Endothelial cell of umbilical vein (primary cell): ENCODE results near the gene C9orf153. TPM values are rescaled to one million over a fixed set of nuclear protein-coding genes. Genes with fewer than 3 reads are reported as not detected.

Experiments
- BruUV-seq: library from RNA; stranded (reverse); fragments of 400-500 nt; replicated peaks from 2 replicates; lab custom pipeline; 2021; lab: Mats Ljungman, UMichigan
- CTCF ChIA-PET: fragments of 300-600, 350-600 bp; sonication (Branson Sonifier 250); formaldehyde crosslinking; loops from one replicate; lab custom pipeline; 2021; ENCODE audit warnings: antibody characterized with exemption, inconsistent platforms; lab: Charles Lee
- POLR2A ChIA-PET: fragments of 300-600, 350-600 bp; sonication (Branson Sonifier 250); formaldehyde crosslinking; loops from one replicate; lab custom pipeline; 2021; ENCODE audit warnings: antibody characterized with exemption, inconsistent platforms; lab: Charles Lee
- DNase-seq: peaks from one replicate; pipeline ENCODE4 v3.0.0-alpha.2; 2011; ENCODE audit warnings: low read depth, low spot score
- FAIRE-seq: peaks from 2 replicates; lab custom pipeline; 2011; peaks lifted over from hg19 to GRCh38; lab: Jason Lieb, UNC
- H2AFZ ChIP-seq: 2 replicates; pipeline ENCODE4 v1.6.0; 2012; ENCODE audit warnings: low read depth, low read length, control low read depth, inconsistent platforms
- H3K27ac ChIP-seq: 2 replicates; pipeline ENCODE4 v1.5.1; 2011; ENCODE audit warnings: low read depth, mild to moderate bottlenecking, control low read depth, low read length, moderate library complexity; ENCODE audit not compliant: insufficient read depth
- H3K27me3 ChIP-seq, 2 experiments: 2 replicates each; pipeline versions ENCODE4 v1.6.0 to v1.6.1; 2011; ENCODE audit warnings: low read length in 2 of 2, mixed read lengths in 1 of 2; ENCODE audit not compliant: control insufficient read depth in 2 of 2, insufficient read depth in 2 of 2
- H3K36me3 ChIP-seq, 2 experiments: 2 replicates in 1 of 2; 3 replicates in 1 of 2; pipeline ENCODE4 v1.5.1; 2011; ENCODE audit warnings: low read length in 2 of 2, mild to moderate bottlenecking in 1 of 2, moderate library complexity in 1 of 2; ENCODE audit not compliant: control insufficient read depth in 2 of 2, insufficient read depth in 2 of 2; ENCODE audit errors: extremely low read depth in 1 of 2
- H3K4me1 ChIP-seq: 3 replicates; pipeline ENCODE4 v1.5.1; 2011; ENCODE audit warnings: mild to moderate bottlenecking, low read length; ENCODE audit not compliant: control insufficient read depth, insufficient read depth; ENCODE audit errors: extremely low read depth
- H3K4me2 ChIP-seq: 2 replicates; pipeline ENCODE4 v1.6.1; 2011; ENCODE audit warnings: low read length, control low read depth, mixed read lengths; ENCODE audit not compliant: insufficient read depth
- H3K4me3 ChIP-seq, 3 experiments: fragments of 200-600 bp in 1 of 3; sonication (generic), shearing (Covaris generic) in 1 of 3; replicated peaks in 1 of 3; 2 replicates each; pipeline ENCODE4 v1.5.1; 2011 to 2016; ENCODE audit warnings: control low read depth in 3 of 3, low read length in 3 of 3, mild to moderate bottlenecking in 2 of 3, inconsistent platforms in 1 of 3, low read depth in 1 of 3, moderate library complexity in 1 of 3; ENCODE audit not compliant: insufficient read depth in 1 of 3
- H3K79me2 ChIP-seq: 2 replicates; pipeline ENCODE4 v1.6.0; 2012; ENCODE audit warnings: low read length, inconsistent platforms; ENCODE audit not compliant: control insufficient read depth, insufficient read depth
- H3K9ac ChIP-seq: replicated peaks from 2 replicates; pipeline ENCODE3; 2011; ENCODE audit warnings: low read length, control low read depth; ENCODE audit not compliant: insufficient read depth; ENCODE audit errors: extremely low read depth
- H3K9me1 ChIP-seq: replicated peaks from 3 replicates; pipeline ENCODE4 v1.6.0; 2011; ENCODE audit warnings: mild to moderate bottlenecking, low read length; ENCODE audit not compliant: control insufficient read depth, insufficient read depth; ENCODE audit errors: extremely low read depth
- H3K9me3 ChIP-seq: replicated peaks from 2 replicates; pipeline ENCODE4 v1.5.1; 2012; ENCODE audit warnings: low read length, inconsistent platforms; ENCODE audit not compliant: control insufficient read depth, insufficient read depth
- H4K20me1 ChIP-seq: replicated peaks from 2 replicates; pipeline ENCODE3; 2011; ENCODE audit warnings: mild to moderate bottlenecking, low read length; ENCODE audit not compliant: control insufficient read depth, insufficient read depth; ENCODE audit errors: extremely low read depth
- EZH2 ChIP-seq: IDR thresholded peaks from 2 replicates; pipeline ENCODE4 v1.6.1; 2012; ENCODE audit warnings: borderline replicate concordance, low read depth, mild to moderate bottlenecking, moderate library complexity, low read length, inconsistent platforms; ENCODE audit not compliant: severe bottlenecking
- GATA2 ChIP-seq: IDR thresholded peaks from 2 replicates; pipeline ENCODE4 v1.7.0; 2011; ENCODE audit warnings: low read depth, mild to moderate bottlenecking, moderate library complexity, mixed read lengths, low read length; ENCODE audit not compliant: insufficient read length, insufficient read depth
- JUN ChIP-seq: IDR thresholded peaks from 2 replicates; pipeline ENCODE4 v1.6.1; 2011; ENCODE audit warnings: borderline replicate concordance, low read depth; ENCODE audit not compliant: insufficient read length, insufficient read depth
- MAX ChIP-seq: IDR thresholded peaks from 2 replicates; pipeline ENCODE4 v1.6.1; 2011; ENCODE audit not compliant: insufficient read depth, insufficient read length
- POLR2A ChIP-seq: IDR thresholded peaks from 2 replicates; pipeline ENCODE4 v1.6.1; 2012; ENCODE audit warnings: low read depth, mild to moderate bottlenecking, control low read depth, low read length
- dilution Hi-C: fragments of 300-500 bp; cut with MboI; formaldehyde crosslinking; loops from one replicate; pipeline ENCODE4 v1.15.0; 2019; ENCODE audit warnings: low sequenced_read_pairs; ENCODE audit not compliant: extremely low pct_ligation_motif_present
- intact Hi-C: fragments of 100-400 bp; cut with micrococcal nuclease; formaldehyde crosslinking; loops from one replicate; pipeline ENCODE4 v1.10.0; 2022
- polyA plus RNA-seq, 4 experiments: library from polyadenylated mRNA; depleted of rRNA in 3 of 4; stranded (reverse) in 3 of 4; unstranded in 1 of 4; fragments of >200 nt; gene quantifications; 2 replicates each; pipeline versions ENCODE4 v1.2.1 to v1.2.3, GENCODE V29; 2011 to 2012; ENCODE audit warnings: missing spikeins in 1 of 4
- total RNA-seq: library from RNA; stranded (reverse); gene quantifications from 2 replicates; pipeline ENCODE4 v1.2.3, GENCODE V29; 2021
- TF ChIP-seq, protein P1 (sequence below), 2 donors: IDR thresholded peaks; 1 replicate in 1 of 2; 2 replicates in 1 of 2; pipeline ENCODE4 v1.5.1; 2011; ENCODE audit warnings: low read length in 2 of 2, mild to moderate bottlenecking in 2 of 2, moderate library complexity in 2 of 2, control low read depth in 1 of 2, inconsistent platforms in 1 of 2, low read depth in 1 of 2; ENCODE audit not compliant: insufficient read depth in 1 of 2; ENCODE audit errors: extremely low read depth in 1 of 2

Gene C9orf153
- total and polyA plus RNA-seq, 2 donors (not counting 3 experiments of a cell fraction or from before 2014, with no cell fraction given), result 0.66 TPM; not detected in 1

GRCh38 chr9:86248746-86249145 is 10.7 kb downstream of the C9orf153 start:
- intact Hi-C loops, result no loop called here
- no peak overlapping the region for H3K4me2 ChIP-seq

More at GRCh38 chr9:86248746-86249145, 10.7 kb downstream of the C9orf153 start:
- Histone ChIP-seq H2AFZ (no peak overlapping the region), H4K20me1 (no peaks in the 10 kb centered on the region), H3K4me3 (no peak overlapping the region), H3K9me3 (no peaks in the 10 kb centered on the region), H3K27ac (no peak overlapping the region), H3K27me3 (no peaks in the 10 kb centered on the region), H3K36me3 (no peaks in the 10 kb centered on the region), H3K9ac (no peak overlapping the region), H3K9me1 (no peaks in the 10 kb centered on the region), H3K79me2 (no peaks in the 10 kb centered on the region), H3K4me1 (no peaks in the 10 kb centered on the region)
- no TSS peak for BruUV-seq
- POLR2A ChIA-PET, result no interaction called here
- TF ChIP-seq MAX, result no peak
- TF ChIP-seq GATA2, result no peak
- no peak for TF ChIP-seq JUN
- no peak for TF ChIP-seq EZH2
- TF ChIP-seq, protein P1, sequence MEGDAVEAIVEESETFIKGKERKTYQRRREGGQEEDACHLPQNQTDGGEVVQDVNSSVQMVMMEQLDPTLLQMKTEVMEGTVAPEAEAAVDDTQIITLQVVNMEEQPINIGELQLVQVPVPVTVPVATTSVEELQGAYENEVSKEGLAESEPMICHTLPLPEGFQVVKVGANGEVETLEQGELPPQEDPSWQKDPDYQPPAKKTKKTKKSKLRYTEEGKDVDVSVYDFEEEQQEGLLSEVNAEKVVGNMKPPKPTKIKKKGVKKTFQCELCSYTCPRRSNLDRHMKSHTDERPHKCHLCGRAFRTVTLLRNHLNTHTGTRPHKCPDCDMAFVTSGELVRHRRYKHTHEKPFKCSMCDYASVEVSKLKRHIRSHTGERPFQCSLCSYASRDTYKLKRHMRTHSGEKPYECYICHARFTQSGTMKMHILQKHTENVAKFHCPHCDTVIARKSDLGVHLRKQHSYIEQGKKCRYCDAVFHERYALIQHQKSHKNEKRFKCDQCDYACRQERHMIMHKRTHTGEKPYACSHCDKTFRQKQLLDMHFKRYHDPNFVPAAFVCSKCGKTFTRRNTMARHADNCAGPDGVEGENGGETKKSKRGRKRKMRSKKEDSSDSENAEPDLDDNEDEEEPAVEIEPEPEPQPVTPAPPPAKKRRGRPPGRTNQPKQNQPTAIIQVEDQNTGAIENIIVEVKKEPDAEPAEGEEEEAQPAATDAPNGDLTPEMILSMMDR (IDR thresholded peaks at IDR 0.05; ENCODE audit: extremely low read depth in 1 of 2, insufficient read depth in 1 of 2, low read depth in 1 of 2, low read length in 2 of 2), result no peak
- TF ChIP-seq POLR2A, result no peak
- no peak for FAIRE-seq
- dilution Hi-C loops, result no loop called here
- DNase-seq, result no peak
- CTCF ChIA-PET, result no interaction called here
